Measurements from ENCODE around the gene RBM38.

The RBM38 gene

GRCh38 chr20:57404419-57405072, 13.3 kb downstream of the RBM38 start:
- Histone ChIP-seq H3K4me1 (ENCODE audit: control insufficient read depth in 1 of 2, insufficient read depth in 1 of 2, low read depth in 1 of 2, low read length in 1 of 2) (peaks cover 57 to 60% of the 10 kb centered on the region in 2 experiments), H3K36me3 (peaks cover 91% of the 10 kb centered on the region), H3K9me3 (no peaks in the 10 kb centered on the region), H3K27me3 (no peaks in the 10 kb centered on the region), H3K4me3 (ENCODE audit: low read depth in 1 of 2, low read length in 1 of 2) (no peak overlapping the region), H3K27ac (peak overlapping the region; percentile 90)
- TF ChIP-seq CTCF (IDR thresholded peaks at IDR 0.05), result no peak

- peaks cover 91% of the 10 kb centered on the region for H3K36me3 ChIP-seq
- H3K4me3 ChIP-seq (ENCODE audit: low read depth in 1 of 2, low read length in 1 of 2), result no peak overlapping the region
- H3K27ac ChIP-seq, result peak overlapping the region; percentile 23
- peaks cover 48 to 51% of the 10 kb centered on the region in 2 experiments for H3K4me1 ChIP-seq (ENCODE audit: control insufficient read depth in 1 of 2, insufficient read depth in 1 of 2, low read depth in 1 of 2, low read length in 1 of 2)
- no peaks in the 10 kb centered on the region for H3K27me3 ChIP-seq
- no peak for TF ChIP-seq CTCF (IDR thresholded peaks at IDR 0.05)
- H3K9me3 ChIP-seq, result no peaks in the 10 kb centered on the region
These were observed 14.2 kb downstream of the RBM38 start for GRCh38 chr20:57405236-57406016.

GRCh38 chr20:57407541-57407956, 16.4 kb downstream of the RBM38 start:
- no peak overlapping the region for H3K27ac ChIP-seq
- no peak overlapping the region for H3K4me3 ChIP-seq (ENCODE audit: low read depth in 1 of 2, low read length in 1 of 2)
- TF ChIP-seq CTCF (IDR thresholded peaks at IDR 0.05), result no peak
- H3K9me3 ChIP-seq, result no peaks in the 10 kb centered on the region
- H3K4me1 ChIP-seq (ENCODE audit: control insufficient read depth in 1 of 2, insufficient read depth in 1 of 2, low read depth in 1 of 2, low read length in 1 of 2), result peaks cover 27 to 31% of the 10 kb centered on the region in 2 experiments
- peaks cover 78% of the 10 kb centered on the region for H3K36me3 ChIP-seq
- H3K27me3 ChIP-seq, result no peaks in the 10 kb centered on the region

GRCh38 chr20:57408131-57408530, 16.9 kb downstream of the RBM38 start:
- no peaks in the 10 kb centered on the region for H3K9me3 ChIP-seq
- H3K27ac ChIP-seq, result no peak overlapping the region
- H3K4me3 ChIP-seq (ENCODE audit: low read depth in 1 of 2, low read length in 1 of 2), result no peak overlapping the region
- H3K27me3 ChIP-seq, result no peaks in the 10 kb centered on the region
- H3K36me3 ChIP-seq, result peaks cover 77% of the 10 kb centered on the region
- TF ChIP-seq CTCF (IDR thresholded peaks at IDR 0.05), result no peak
- H3K4me1 ChIP-seq (ENCODE audit: control insufficient read depth in 1 of 2, insufficient read depth in 1 of 2, low read depth in 1 of 2, low read length in 1 of 2), result peaks cover 21 to 25% of the 10 kb centered on the region in 2 experiments

- no peak for TF ChIP-seq CTCF (IDR thresholded peaks at IDR 0.05)
- H3K4me3 ChIP-seq (ENCODE audit: low read depth in 1 of 2, low read length in 1 of 2), result no peak overlapping the region
- no peaks in the 10 kb centered on the region for H3K9me3 ChIP-seq
- no peak overlapping the region for H3K27ac ChIP-seq
- no peaks in the 10 kb centered on the region for H3K27me3 ChIP-seq
- H3K4me1 ChIP-seq (ENCODE audit: control insufficient read depth in 1 of 2, insufficient read depth in 1 of 2, low read depth in 1 of 2, low read length in 1 of 2), result peaks cover 15 to 19% of the 10 kb centered on the region in 2 experiments
- peaks cover 75% of the 10 kb centered on the region for H3K36me3 ChIP-seq
These were observed 17.5 kb downstream of the RBM38 start for GRCh38 chr20:57408536-57409233.

Data from neutrophil (primary cell).